T-helper 2 cell (primary cell): ENCODE data around the gene EOLA2.
"Not testable (repeated sequence)": the region's sequence is repeated elsewhere in the genome, so short reads cannot be mapped to it uniquely, and the experiment has no call there.

ENCODE experiments used
- DNase-seq, 5 experiments: peaks; one replicate each; pipeline versions ENCODE4 v3.0.0 to v3.0.0-alpha.2; 2012 to 2022

Gene EOLA2

GRCh38 chrX:149932970-149933369 lies 5.3 kb downstream of the EOLA2 start:
- not testable (repeated sequence) for DNase-seq

GRCh38 chrX:149932150-149932549 lies 6.1 kb downstream of the EOLA2 start:
- DNase-seq: not testable (repeated sequence)

GRCh38 chrX:149931355-149931754 lies 6.9 kb downstream of the EOLA2 start:
- not testable (repeated sequence) for DNase-seq

GRCh38 chrX:149929400-149929799 lies 8.9 kb downstream of the EOLA2 start, which contains the start of gene HSFX4:
Gene HSFX4, plus strand, starts transcription at chrX:149929573. Its CDS starts 72 bp downstream, at chrX:149929645.
- not testable (repeated sequence) for DNase-seq

GRCh38 chrX:149928635-149929034 lies 9.7 kb downstream of the EOLA2 start:
- not testable (repeated sequence) for DNase-seq

- not testable (repeated sequence) for DNase-seq
Observed at GRCh38 chrX:149927964-149928258, 10.4 kb downstream of the EOLA2 start.

- DNase-seq: not testable (repeated sequence)
Observed at GRCh38 chrX:149927245-149927963, 10.9 kb downstream of the EOLA2 start.

GRCh38 chrX:149924434-149924833 lies 13.9 kb downstream of the EOLA2 start:
- DNase-seq: not testable (repeated sequence)

GRCh38 chrX:149923836-149924235 lies 14.5 kb downstream of the EOLA2 start:
- not testable (repeated sequence) for DNase-seq

- peak in 1 of 5 experiments; percentile 62 for DNase-seq
Observed at GRCh38 chrX:149916745-149917392, 21.4 kb downstream of the EOLA2 start.

- no peak for DNase-seq
Observed at GRCh38 chrX:149910178-149910695, 28.1 kb downstream of the EOLA2 start.

- DNase-seq: peak in 2 of 5 experiments; percentile 12 to 71
Observed at GRCh38 chrX:149909324-149910177, 28.7 kb downstream of the EOLA2 start.

GRCh38 chrX:149908727-149909126 lies 29.6 kb downstream of the EOLA2 start:
- no peak for DNase-seq

GRCh38 chrX:149908308-149908707 lies 30.0 kb downstream of the EOLA2 start:
- DNase-seq: no peak

- DNase-seq: no peak
Observed at GRCh38 chrX:149903889-149904748, 34.2 kb downstream of the EOLA2 start.

GRCh38 chrX:149898554-149898953 lies 39.7 kb downstream of the EOLA2 start:
- no peak for DNase-seq

- DNase-seq: not testable (repeated sequence)
Observed at GRCh38 chrX:149890828-149891227, 47.5 kb downstream of the EOLA2 start.
